ENCODE measurements around the gene COL23A1. TPM values are rescaled to one million over a fixed set of nuclear protein-coding genes. Genes with fewer than 3 reads are reported as not detected.

The COL23A1 gene
- total RNA-seq, 1 donor from 2014 or later = 4.3 TPM

DNA sequence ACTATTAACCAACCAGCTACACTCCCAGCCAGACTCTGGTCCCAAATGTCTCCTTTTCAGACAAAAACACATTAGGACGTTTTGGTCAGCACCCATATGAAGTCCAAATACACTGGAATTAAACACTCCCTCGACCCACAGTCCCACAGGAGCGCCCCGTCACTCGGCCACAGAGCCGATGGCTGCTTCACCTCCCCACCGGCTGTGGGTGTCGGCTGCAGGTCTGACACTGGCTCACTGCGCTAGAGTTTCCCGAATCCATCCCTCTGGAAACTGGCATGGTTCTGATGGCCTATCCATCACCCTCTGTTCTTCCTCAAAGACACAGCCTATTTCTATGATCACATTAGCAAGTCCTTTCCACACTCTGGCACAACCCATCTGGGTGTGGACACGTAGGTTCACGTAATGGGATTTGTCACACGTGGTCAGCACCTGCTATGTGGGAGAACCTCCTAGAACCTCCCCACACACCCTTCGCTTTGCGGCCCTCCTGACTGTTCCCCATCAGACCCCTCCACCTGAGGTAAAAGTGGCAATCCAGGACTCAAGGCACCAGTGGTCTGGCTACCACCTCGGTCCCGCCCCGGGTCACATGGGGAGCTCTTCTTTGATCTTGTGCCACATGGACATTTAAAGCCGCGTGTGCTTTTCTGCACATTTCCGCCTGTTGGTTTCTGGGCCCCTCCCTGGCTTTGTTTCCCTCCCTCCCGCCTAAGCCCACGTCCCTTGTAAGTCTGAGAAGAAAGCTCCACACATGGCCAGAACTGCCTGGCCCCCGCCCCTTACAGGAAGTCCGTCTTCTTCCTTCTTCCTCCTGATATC is 226.5 kb downstream of the COL23A1 start:
- H3K27me3 ChIP-seq = no peaks in the 10 kb centered on the region
- intact Hi-C loops (cut with DNase I) = no loop called here
- DNase-seq (ENCODE audit: low spot score in 2 of 2) = no peak

DNA sequence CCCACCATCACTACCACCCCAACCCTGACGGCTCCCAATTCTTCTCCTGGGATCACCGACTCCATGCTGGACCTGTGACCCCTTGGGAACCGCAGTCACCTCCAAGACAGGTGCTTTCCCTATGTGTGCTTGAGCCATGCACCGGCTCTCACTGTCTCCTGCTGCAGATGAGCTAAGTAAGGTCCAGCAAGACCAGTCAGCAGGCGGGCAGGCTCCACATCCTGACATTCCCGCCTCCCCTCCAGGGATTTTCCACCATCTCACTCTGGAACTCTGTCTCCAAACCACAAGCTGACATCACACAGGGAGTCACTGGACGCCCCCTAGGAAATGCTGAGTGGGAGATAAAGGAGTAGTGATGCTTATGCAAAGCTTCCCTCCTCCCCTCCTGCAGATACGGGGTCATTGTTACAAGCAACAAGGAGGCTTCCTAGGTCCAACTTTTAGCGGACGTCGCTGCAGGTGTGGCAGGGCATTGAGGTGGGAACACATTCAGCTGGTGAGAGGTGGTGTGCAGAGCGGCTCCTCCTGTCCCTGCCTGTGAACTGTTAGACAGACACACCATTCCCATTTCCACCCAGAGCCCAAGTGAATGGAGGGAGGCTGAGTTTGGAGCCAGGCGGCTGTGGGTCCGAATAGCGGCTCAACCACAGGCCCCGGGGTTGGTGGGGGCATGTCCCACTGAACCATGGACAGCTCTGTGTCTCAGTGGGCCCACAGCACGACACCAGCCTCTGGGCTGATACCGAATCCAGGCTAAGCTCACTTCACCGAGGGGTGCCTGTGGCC is 228.3 kb downstream of the COL23A1 start:
- no peaks in the 10 kb centered on the region for H3K36me3 ChIP-seq
- intact Hi-C loops (cut with DNase I) = no loop called here
- no peak overlapping the region for H3K27ac ChIP-seq
- no peaks in the 10 kb centered on the region for H3K9me3 ChIP-seq
- TF ChIP-seq, protein P1, sequence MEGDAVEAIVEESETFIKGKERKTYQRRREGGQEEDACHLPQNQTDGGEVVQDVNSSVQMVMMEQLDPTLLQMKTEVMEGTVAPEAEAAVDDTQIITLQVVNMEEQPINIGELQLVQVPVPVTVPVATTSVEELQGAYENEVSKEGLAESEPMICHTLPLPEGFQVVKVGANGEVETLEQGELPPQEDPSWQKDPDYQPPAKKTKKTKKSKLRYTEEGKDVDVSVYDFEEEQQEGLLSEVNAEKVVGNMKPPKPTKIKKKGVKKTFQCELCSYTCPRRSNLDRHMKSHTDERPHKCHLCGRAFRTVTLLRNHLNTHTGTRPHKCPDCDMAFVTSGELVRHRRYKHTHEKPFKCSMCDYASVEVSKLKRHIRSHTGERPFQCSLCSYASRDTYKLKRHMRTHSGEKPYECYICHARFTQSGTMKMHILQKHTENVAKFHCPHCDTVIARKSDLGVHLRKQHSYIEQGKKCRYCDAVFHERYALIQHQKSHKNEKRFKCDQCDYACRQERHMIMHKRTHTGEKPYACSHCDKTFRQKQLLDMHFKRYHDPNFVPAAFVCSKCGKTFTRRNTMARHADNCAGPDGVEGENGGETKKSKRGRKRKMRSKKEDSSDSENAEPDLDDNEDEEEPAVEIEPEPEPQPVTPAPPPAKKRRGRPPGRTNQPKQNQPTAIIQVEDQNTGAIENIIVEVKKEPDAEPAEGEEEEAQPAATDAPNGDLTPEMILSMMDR (IDR thresholded peaks at IDR 0.05) = no peak
- H3K4me3 ChIP-seq = no peak overlapping the region
- no peaks in the 10 kb centered on the region for H3K27me3 ChIP-seq
- H3K4me1 ChIP-seq = peaks cover 0 to 2% of the 10 kb centered on the region in 2 donors
- no peak for DNase-seq (ENCODE audit: low spot score in 2 of 2)

More for the DNA sequence above, 226.5 kb downstream of the COL23A1 start:
- TF ChIP-seq, protein P1 (IDR thresholded peaks at IDR 0.05) = no peak
- Histone ChIP-seq H3K4me3 (no peak overlapping the region), H3K36me3 (no peaks in the 10 kb centered on the region), H3K9me3 (no peaks in the 10 kb centered on the region), H3K27ac (no peak overlapping the region), H3K4me1 (no peaks in the 10 kb centered on the region)

DNA sequence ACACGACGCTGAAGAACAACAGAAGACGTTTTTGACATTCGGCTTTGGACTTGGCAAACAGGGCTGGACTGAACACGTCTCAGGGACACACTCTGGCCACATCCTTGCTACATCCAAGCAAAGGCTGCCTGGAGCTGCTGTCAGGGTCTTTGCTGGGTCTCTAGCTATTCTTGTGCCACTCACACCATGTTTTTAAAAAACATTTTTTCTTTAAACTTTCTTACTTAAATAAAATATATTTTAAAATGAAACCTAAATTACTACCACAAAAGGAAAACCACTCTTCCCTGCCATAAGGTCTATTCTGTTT is 229.3 kb downstream of the COL23A1 start:
- Histone ChIP-seq H3K4me1 (peaks cover 0 to 9% of the 10 kb centered on the region in 2 donors), H3K9me3 (no peaks in the 10 kb centered on the region), H3K27me3 (no peaks in the 10 kb centered on the region), H3K27ac (no peak overlapping the region), H3K36me3 (no peaks in the 10 kb centered on the region), H3K4me3 (no peak overlapping the region)
- no peak for DNase-seq (ENCODE audit: low spot score in 2 of 2)
- TF ChIP-seq, protein P1 (IDR thresholded peaks at IDR 0.05) = no peak
- intact Hi-C loops (cut with DNase I) = no loop called here

DNA sequence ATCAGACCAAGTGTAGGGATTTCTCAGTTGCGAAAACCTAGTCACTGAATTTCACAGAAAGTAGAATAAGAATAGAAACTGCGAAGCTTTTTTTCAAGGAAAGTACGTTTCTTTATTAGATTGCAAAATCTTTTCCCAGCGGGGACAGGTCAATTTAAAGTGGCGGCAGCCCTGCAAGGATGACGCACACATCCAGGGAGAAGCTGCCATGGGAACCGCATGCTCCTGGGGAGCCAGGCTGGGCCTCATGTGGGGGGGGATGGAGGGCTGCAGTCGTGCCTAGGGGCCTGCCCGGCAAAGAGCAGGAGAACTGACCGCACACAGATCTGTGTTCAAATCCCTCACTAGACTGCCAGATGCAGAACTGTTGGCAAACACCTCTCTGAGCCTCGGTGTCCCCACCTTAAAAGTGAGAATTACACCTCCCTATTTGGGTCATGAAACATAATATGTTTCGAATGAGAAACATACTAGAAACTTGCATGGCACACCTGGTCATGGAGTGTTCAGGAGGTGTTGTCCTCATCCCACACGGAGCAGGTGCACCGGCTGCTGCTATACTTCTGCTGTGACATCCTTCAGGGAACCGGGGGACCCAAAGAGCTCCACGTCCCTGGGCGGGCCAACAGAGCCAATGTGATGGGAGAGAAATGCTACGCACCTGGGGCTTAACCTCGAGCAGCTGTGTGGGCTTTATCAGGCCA is 229.8 kb downstream of the COL23A1 start:
- no peak for DNase-seq (ENCODE audit: low spot score in 2 of 2)
- no peak overlapping the region for H3K4me3 ChIP-seq
- no peaks in the 10 kb centered on the region for H3K36me3 ChIP-seq
- H3K4me1 ChIP-seq = peaks cover 0 to 9% of the 10 kb centered on the region in 2 donors
- H3K9me3 ChIP-seq = no peaks in the 10 kb centered on the region
- no peak overlapping the region for H3K27ac ChIP-seq
- TF ChIP-seq, protein P1 (IDR thresholded peaks at IDR 0.05) = no peak
- no peaks in the 10 kb centered on the region for H3K27me3 ChIP-seq
- intact Hi-C loops (cut with DNase I) = no loop called here

DNA sequence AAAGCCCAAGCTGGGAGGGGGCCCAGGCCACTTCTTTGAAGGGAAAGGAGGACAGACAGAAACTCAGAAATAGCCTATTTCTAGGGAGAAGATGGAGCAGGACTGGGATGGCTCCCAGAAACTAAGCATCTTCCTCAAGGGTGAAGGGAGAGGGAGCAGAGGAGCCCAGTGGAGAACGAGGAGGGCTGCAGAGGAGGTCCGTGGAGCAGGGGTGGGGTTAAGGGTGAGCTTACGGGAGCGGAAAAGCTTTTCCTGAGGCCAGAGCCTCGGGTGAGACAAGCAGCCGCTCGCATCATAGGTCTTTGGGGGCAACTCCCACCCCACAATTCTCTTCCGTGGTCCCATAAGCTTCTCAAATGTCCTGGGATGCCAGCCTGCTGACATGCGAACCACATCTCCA is 230.5 kb downstream of the COL23A1 start:
- Histone ChIP-seq H3K36me3 (no peaks in the 10 kb centered on the region), H3K4me1 (peaks cover 0 to 9% of the 10 kb centered on the region in 2 donors), H3K27ac (no peak overlapping the region), H3K4me3 (no peak overlapping the region), H3K9me3 (no peaks in the 10 kb centered on the region), H3K27me3 (no peaks in the 10 kb centered on the region)
- intact Hi-C loops (cut with DNase I) = no loop called here
- TF ChIP-seq, protein P1 (IDR thresholded peaks at IDR 0.05) = no peak
- no peak for DNase-seq (ENCODE audit: low spot score in 2 of 2)

Measured in ascending aorta (tissue), 2 donors.